HL-60 (cell line): ENCODE data around the gene ST3GAL4.

ENCODE experiments used
- DNase-seq, 2 experiments: peaks; one replicate each; pipeline ENCODE4 v3.0.0-alpha.2; 2010 to 2020; ENCODE audit warnings: low read depth in 1 of 2, low spot score in 1 of 2
- H3K27ac ChIP-seq: fragments of 250-450 bp; sonication (Bioruptor Pico); replicated peaks from 2 replicates; pipeline ENCODE4 v1.5.1; 2020; ENCODE audit warnings: mild to moderate bottlenecking, moderate library complexity
- H3K27me3 ChIP-seq: fragments of 250-450 bp; sonication (Bioruptor Pico); 2 replicates; pipeline ENCODE4 v1.5.1; 2021; ENCODE audit warnings: mild to moderate bottlenecking, moderate library complexity; ENCODE audit not compliant: insufficient read depth, poor library complexity, severe bottlenecking
- H3K4me3 ChIP-seq: replicated peaks from 2 replicates; pipeline ENCODE4 v1.5.1; 2011; ENCODE audit warnings: mild to moderate bottlenecking, control low read depth, low read length; ENCODE audit not compliant: insufficient read depth
- GABPA ChIP-seq: IDR thresholded peaks from 2 replicates; pipeline ENCODE4 v1.6.1; 2012; ENCODE audit warnings: low read depth
- POLR2AphosphoS5 ChIP-seq: IDR thresholded peaks from 2 replicates; pipeline ENCODE4 v1.6.1; 2012; ENCODE audit warnings: low read depth
- SPI1 ChIP-seq: IDR thresholded peaks from 2 replicates; pipeline ENCODE4 v1.6.1; 2012; ENCODE audit warnings: low read depth, mild to moderate bottlenecking, borderline replicate concordance
- TF ChIP-seq, protein P1 (sequence below): IDR thresholded peaks from one replicate; pipeline ENCODE4 v1.5.1; 2011; ENCODE audit warnings: low read length, control low read depth, inconsistent platforms; ENCODE audit not compliant: insufficient read depth
- TF ChIP-seq, protein P2 (sequence below): IDR thresholded peaks from 2 replicates; pipeline ENCODE4 v1.6.1; 2012; ENCODE audit warnings: low read depth; ENCODE audit not compliant: insufficient replicate concordance

ST3GAL4 gene

DNA sequence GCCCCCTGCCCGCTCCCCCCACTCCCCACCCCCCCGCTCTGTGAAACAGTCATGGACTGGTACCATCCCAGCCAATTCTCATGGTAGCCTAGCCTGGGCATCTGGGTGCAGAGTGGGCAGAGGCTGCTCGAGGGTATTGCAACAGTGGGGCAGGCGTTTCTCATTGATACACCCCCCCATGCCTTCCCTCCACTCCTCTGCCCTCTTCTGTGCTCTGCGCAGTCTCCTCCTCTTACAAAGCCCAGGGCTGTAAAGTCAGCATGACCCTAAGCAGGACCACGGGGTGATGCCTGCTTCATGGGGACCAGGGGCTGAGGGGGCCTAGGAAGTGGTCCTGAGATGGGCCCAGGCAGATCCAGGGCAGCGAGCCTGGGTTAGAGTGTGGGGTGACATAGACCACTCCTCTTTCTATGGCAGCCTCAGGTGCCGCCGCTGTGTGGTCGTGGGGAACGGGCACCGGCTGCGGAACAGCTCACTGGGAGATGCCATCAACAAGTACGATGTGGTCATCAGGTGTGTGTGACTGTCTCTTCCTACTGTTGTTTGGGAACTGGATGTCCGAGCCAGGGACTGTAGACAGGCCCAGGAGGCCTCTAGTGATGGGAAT, 52.3 kb downstream of the ST3GAL4 start:
- TF ChIP-seq, protein P1, sequence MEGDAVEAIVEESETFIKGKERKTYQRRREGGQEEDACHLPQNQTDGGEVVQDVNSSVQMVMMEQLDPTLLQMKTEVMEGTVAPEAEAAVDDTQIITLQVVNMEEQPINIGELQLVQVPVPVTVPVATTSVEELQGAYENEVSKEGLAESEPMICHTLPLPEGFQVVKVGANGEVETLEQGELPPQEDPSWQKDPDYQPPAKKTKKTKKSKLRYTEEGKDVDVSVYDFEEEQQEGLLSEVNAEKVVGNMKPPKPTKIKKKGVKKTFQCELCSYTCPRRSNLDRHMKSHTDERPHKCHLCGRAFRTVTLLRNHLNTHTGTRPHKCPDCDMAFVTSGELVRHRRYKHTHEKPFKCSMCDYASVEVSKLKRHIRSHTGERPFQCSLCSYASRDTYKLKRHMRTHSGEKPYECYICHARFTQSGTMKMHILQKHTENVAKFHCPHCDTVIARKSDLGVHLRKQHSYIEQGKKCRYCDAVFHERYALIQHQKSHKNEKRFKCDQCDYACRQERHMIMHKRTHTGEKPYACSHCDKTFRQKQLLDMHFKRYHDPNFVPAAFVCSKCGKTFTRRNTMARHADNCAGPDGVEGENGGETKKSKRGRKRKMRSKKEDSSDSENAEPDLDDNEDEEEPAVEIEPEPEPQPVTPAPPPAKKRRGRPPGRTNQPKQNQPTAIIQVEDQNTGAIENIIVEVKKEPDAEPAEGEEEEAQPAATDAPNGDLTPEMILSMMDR, result no peak
- TF ChIP-seq, protein P2, sequence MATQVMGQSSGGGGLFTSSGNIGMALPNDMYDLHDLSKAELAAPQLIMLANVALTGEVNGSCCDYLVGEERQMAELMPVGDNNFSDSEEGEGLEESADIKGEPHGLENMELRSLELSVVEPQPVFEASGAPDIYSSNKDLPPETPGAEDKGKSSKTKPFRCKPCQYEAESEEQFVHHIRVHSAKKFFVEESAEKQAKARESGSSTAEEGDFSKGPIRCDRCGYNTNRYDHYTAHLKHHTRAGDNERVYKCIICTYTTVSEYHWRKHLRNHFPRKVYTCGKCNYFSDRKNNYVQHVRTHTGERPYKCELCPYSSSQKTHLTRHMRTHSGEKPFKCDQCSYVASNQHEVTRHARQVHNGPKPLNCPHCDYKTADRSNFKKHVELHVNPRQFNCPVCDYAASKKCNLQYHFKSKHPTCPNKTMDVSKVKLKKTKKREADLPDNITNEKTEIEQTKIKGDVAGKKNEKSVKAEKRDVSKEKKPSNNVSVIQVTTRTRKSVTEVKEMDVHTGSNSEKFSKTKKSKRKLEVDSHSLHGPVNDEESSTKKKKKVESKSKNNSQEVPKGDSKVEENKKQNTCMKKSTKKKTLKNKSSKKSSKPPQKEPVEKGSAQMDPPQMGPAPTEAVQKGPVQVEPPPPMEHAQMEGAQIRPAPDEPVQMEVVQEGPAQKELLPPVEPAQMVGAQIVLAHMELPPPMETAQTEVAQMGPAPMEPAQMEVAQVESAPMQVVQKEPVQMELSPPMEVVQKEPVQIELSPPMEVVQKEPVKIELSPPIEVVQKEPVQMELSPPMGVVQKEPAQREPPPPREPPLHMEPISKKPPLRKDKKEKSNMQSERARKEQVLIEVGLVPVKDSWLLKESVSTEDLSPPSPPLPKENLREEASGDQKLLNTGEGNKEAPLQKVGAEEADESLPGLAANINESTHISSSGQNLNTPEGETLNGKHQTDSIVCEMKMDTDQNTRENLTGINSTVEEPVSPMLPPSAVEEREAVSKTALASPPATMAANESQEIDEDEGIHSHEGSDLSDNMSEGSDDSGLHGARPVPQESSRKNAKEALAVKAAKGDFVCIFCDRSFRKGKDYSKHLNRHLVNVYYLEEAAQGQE, result no peak
- no peak for TF ChIP-seq GABPA
- TF ChIP-seq SPI1, result no peak
- no peak for TF ChIP-seq POLR2AphosphoS5
- Histone ChIP-seq H3K4me3 (no peak overlapping the region), H3K27me3 (no peaks in the 10 kb centered on the region), H3K27ac (no peak overlapping the region)
- no peak for DNase-seq

DNA sequence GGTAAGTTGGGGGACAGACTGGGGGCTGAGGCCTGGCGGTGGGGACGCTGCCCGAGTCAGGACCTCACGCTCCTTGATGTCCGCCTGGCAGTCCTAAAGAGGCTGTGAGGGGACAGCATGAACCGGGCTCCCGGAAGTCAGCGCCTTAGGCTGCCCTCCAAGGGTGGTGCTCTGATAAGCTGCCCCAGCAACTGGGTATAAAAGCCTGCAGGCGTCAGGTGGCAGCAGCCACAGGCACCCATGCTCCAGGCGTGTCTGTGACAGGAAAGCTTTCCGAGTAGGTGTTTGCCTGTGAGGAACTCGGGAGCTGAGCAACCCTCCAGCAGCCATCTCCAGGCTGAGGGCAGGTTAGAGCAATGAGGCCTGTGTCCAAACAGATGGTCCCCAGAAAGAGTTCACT, 53.0 kb downstream of the ST3GAL4 start:
- no peaks in the 10 kb centered on the region for H3K27me3 ChIP-seq
- H3K4me3 ChIP-seq, result no peak overlapping the region
- 0 out of 2 replicates have a peak, but pooled peaks have one; percentile 15 for TF ChIP-seq POLR2AphosphoS5
- TF ChIP-seq, protein P2, result no peak
- H3K27ac ChIP-seq, result no peak overlapping the region
- no peak for DNase-seq

DNA sequence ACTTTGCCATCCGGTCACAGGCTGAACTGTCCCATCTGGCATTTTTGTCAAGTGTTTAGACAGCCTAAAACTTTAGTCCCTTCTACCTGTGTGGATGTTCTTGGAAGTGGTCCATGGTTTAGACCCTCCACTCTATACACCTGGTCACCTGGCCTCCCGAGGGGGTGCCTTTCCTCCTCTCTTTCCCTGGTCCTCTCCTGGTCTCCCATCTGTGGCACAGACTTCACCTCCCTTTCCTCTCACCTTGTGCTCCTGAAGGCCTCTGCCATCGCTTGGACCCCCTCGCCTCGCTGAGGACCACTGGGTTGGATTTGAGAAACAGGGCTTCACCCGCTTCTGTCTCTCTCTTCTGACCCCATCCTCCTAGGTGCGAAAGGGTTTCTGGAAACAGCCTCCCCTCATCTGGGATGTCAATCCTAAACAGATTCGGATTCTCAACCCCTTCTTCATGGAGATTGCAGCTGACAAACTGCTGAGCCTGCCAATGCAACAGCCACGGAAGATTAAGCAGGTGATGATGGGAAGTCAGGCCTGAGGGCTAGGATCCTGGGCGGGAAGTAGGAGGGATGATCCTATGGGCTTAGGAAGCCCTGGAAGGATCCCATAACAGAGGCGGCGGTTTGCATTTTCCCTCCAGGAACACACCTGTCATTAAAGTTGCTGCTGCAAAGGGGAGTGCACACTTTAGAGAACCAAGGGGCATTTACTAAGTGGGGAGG, 53.6 kb downstream of the ST3GAL4 start:
- H3K4me3 ChIP-seq, result no peak overlapping the region
- no peak for DNase-seq
- TF ChIP-seq SPI1 (no peak), GABPA (no peak), POLR2AphosphoS5 (no peak)
- TF ChIP-seq, protein P1, result no peak
- TF ChIP-seq, protein P2, result no peak
- no peak overlapping the region for H3K27ac ChIP-seq
- H3K27me3 ChIP-seq, result no peaks in the 10 kb centered on the region
